Measurements from ENCODE around the gene CHDH.

The CHDH gene

DNA sequence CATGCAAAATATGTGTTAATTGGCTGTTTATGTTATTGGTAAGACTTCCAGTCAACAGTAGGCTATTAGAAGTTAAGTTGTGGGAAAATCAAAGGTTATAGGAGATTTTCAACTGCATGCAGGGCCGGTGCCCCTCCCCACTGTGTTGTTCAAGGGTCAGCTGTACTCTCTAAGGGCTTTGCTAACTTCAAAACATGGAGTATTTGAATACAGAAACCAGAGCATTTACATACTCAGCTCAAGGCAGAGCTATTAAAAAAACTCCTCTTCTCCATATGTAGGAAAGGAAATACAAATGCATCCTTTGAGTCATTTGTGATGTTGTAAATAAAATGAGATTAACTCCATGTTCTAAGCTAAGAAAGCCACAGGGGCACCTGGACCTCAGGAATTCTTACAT is 16.9 kb upstream of the CHDH start:
- Mint-ChIP-seq H3K4me3 (no peak overlapping the region), H3K4me1 (ENCODE audit: low read depth) (no peaks in the 10 kb centered on the region), H3K36me3 (peaks cover 12% of the 10 kb centered on the region), H3K27me3 (no peaks in the 10 kb centered on the region), H3K27ac (peak overlapping the region; percentile 28), H3K9me3 (ENCODE audit: low read depth) (no peaks in the 10 kb centered on the region)

DNA sequence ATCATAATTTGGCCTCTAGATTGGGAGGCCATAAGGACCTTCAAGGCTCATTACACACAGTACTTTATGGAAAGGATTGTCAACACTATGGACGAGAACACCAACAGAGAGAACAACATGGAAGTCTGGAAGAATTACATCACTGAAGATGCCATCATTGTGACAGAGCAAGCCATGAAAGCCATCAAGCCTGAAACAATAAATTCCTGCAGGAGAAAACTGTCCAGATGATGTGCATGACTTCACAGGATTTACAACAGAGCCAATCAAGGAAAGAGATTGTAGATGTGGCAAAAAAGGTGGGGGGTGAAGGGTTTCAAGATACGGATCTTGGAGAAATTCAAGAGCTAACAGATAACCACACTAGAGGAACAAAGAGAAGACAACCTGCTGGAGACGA is 16.0 kb upstream of the CHDH start:
- Mint-ChIP-seq H3K27me3 (no peaks in the 10 kb centered on the region), H3K36me3 (peaks cover 12% of the 10 kb centered on the region), H3K4me1 (ENCODE audit: low read depth) (peaks cover 1% of the 10 kb centered on the region), H3K27ac (no peak overlapping the region), H3K4me3 (no peak overlapping the region), H3K9me3 (ENCODE audit: low read depth) (no peaks in the 10 kb centered on the region)

DNA sequence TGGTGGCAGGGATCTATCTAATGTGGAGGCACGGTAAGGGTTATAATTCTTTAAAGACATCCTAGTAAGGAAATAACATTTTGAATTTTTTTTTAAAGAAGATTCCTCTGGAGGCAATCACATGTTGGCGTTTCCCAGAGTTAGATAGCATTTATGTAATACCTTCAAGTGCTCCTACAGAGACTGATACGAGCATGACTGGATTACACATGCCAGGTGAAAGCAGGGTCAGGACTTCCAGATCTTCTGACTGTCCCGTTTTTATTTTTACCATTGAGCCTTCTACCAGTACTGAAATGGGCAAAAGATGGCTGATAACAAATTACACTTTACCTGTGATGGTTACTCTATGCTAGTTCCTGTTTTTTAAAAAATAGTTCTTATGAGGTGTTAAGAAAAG is 14.0 kb upstream of the CHDH start:
- Mint-ChIP-seq H3K27ac (no peak overlapping the region), H3K27me3 (no peaks in the 10 kb centered on the region), H3K9me3 (ENCODE audit: low read depth) (no peaks in the 10 kb centered on the region), H3K4me3 (no peak overlapping the region), H3K36me3 (peaks cover 10% of the 10 kb centered on the region), H3K4me1 (ENCODE audit: low read depth) (peaks cover 1% of the 10 kb centered on the region)

DNA sequence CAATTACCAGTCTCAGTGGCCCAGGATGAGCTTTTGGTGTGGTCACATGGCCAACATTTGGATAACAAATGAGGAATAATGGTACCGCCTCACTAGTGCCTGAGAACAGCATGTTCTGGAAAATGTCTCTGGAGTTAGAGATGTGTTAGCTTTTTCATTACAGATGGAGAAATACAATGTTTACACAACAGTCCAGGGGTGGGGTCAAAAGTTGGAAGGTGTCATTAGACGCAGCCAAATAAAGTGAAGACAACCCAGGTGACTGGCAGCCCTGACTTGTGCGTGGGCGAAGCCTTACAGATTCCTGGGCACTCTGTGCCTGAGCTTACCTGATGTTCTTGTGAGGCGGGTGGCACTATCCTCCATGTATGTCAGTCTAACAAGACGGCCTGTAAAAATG is 13.0 kb upstream of the CHDH start:
- Mint-ChIP-seq H3K27me3 (no peaks in the 10 kb centered on the region), H3K4me1 (ENCODE audit: low read depth) (peaks cover 1% of the 10 kb centered on the region), H3K4me3 (no peak overlapping the region), H3K36me3 (peaks cover 8% of the 10 kb centered on the region), H3K27ac (no peak overlapping the region), H3K9me3 (ENCODE audit: low read depth) (no peaks in the 10 kb centered on the region)

DNA sequence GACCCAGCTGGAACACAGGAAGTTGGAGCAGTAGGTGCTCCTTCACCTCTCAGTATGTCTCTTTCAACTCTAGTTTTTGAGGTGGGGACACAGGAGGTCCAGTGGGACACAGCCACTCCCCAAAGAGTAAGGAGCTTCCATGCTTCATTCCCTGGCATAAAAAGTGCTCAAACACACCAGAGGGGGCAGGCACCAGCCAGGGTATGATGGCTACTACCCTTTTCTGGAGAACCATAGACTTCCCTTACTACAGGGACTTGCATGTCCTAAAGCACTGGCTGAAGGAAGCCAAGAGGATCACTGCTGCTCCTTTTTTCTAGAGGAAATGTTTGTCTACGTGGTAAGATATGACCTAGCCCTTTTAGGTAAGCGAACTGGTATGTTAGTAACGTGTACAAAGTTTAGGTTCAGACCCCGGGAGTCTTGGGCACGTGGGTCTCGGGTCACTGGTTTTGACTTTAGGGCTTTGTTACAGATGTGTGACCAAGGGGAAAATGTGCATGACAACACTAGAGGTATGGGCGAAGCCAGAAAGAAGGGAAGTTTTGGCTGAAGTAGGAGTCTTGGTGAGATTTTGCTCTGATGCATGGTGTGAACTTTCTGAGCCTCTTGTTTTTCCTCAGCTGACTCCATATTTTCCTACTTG is 12.0 kb upstream of the CHDH start:
- Mint-ChIP-seq H3K4me1 (ENCODE audit: low read depth) (peaks cover 1% of the 10 kb centered on the region), H3K36me3 (peaks cover 8% of the 10 kb centered on the region), H3K27me3 (no peaks in the 10 kb centered on the region), H3K4me3 (no peak overlapping the region), H3K27ac (no peak overlapping the region), H3K9me3 (ENCODE audit: low read depth) (no peaks in the 10 kb centered on the region)

DNA sequence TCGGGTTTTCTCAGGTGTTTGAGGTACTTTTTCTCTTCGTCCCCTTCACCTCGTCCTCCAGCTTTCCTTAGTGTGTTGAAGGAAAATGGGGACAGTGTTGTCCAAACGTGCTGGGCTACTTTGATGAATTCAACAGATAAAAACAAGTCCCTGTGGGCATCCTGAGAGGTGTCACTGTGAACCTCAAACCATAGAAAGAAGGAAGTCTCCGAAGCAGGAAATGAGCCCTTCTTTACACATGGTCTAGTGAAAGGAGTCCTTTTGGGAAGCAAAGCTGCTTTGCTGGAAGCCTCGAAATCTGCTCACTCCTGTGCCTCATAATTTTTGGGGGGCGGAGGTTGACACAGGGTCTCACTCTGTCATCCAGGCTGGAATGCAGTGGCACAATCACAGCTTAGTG is 10.7 kb upstream of the CHDH start:
- no peak overlapping the region for H3K27ac Mint-ChIP-seq
- peaks cover 3% of the 10 kb centered on the region for H3K36me3 Mint-ChIP-seq
- H3K27me3 Mint-ChIP-seq: no peaks in the 10 kb centered on the region
- no peak overlapping the region for H3K4me3 Mint-ChIP-seq
- H3K9me3 Mint-ChIP-seq (ENCODE audit: low read depth): no peaks in the 10 kb centered on the region
- peaks cover 1% of the 10 kb centered on the region for H3K4me1 Mint-ChIP-seq (ENCODE audit: low read depth)

DNA sequence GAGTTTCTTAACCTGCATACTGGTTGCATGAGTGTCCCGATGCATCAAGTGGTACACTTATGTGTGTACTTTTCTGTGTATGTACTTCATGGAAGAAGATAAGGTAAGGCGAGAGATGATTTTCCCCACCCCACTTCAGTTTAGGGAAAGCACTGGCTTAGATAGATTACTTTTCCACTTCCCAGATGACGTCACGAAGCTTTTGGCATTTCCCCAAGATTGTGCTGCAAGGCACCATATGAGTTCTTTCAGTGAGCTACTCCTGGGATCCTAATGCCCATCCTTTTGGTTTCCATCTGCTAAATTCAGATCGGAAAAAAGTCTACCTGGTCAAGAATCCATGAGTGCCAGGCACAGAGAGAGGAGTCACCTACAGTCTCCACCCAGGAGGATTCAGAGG is 4.7 kb upstream of the CHDH start:
- Mint-ChIP-seq H3K36me3 (no peaks in the 10 kb centered on the region), H3K9me3 (ENCODE audit: low read depth) (no peaks in the 10 kb centered on the region), H3K27ac (no peak overlapping the region), H3K4me3 (no peak overlapping the region), H3K27me3 (peaks cover 24% of the 10 kb centered on the region), H3K4me1 (ENCODE audit: low read depth) (peaks cover 5% of the 10 kb centered on the region)

DNA sequence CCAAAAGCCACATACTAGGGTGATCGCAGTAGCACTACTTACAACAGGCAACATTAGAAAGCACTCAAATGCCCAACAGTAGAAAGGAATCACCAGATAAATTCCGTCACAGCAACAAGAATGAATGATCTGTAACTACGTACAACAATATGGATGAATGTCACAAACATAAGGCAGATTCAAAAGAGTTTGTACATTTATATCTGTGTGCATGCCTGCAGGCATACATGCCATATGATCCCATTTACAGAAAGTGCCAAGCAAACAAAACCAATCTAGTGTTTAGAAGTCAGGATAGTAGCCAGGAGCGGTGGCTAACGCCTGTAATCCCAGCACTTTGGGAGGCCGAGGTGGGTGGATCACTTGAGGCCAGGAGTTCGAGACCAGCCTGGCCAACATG is 3.7 kb upstream of the CHDH start:
- Mint-ChIP-seq H3K27me3 (peaks cover 28% of the 10 kb centered on the region), H3K36me3 (no peaks in the 10 kb centered on the region), H3K4me3 (no peak overlapping the region), H3K27ac (no peak overlapping the region), H3K9me3 (ENCODE audit: low read depth) (no peaks in the 10 kb centered on the region), H3K4me1 (ENCODE audit: low read depth) (peaks cover 6% of the 10 kb centered on the region)

DNA sequence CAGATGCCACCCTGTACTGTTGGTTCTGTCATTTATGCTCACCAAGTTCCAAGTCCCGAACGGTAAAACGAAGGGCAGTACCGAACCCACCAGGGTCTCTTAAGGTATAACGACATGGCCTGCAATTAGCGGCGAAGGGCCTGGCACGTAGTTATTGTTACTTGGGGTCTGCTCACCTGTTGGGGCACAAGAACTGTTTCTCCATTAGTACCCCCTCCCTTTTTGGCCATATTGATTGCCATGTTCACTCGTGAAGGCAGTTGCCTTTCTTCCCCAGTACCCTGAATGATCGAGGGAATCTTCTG is 584 bp upstream of the CHDH start:
- Mint-ChIP-seq H3K27ac (no peak overlapping the region), H3K36me3 (no peaks in the 10 kb centered on the region), H3K27me3 (peaks cover 39% of the 10 kb centered on the region), H3K4me1 (ENCODE audit: low read depth) (peaks cover 6% of the 10 kb centered on the region), H3K9me3 (ENCODE audit: low read depth) (no peaks in the 10 kb centered on the region), H3K4me3 (peak overlapping the region; percentile 79)

DNA sequence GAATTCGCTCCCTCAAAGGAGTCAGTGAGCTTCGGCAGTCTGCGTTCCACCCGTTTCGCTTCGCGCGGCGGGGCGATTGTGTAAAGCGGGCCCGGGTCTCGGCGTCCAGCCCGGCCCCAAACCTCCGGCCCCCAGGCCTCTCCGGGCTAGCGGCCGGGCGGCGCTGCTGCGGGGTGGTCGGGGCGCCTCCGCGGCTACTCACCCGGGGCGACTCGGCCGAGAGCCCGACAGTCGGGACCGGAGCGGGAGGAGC is 412 bp downstream of the CHDH start:
- Mint-ChIP-seq H3K4me3 (peak overlapping the region; percentile 77), H3K27ac (no peak overlapping the region), H3K9me3 (ENCODE audit: low read depth) (no peaks in the 10 kb centered on the region), H3K36me3 (no peaks in the 10 kb centered on the region), H3K4me1 (ENCODE audit: low read depth) (peaks cover 6% of the 10 kb centered on the region), H3K27me3 (peaks cover 36% of the 10 kb centered on the region)

DNA sequence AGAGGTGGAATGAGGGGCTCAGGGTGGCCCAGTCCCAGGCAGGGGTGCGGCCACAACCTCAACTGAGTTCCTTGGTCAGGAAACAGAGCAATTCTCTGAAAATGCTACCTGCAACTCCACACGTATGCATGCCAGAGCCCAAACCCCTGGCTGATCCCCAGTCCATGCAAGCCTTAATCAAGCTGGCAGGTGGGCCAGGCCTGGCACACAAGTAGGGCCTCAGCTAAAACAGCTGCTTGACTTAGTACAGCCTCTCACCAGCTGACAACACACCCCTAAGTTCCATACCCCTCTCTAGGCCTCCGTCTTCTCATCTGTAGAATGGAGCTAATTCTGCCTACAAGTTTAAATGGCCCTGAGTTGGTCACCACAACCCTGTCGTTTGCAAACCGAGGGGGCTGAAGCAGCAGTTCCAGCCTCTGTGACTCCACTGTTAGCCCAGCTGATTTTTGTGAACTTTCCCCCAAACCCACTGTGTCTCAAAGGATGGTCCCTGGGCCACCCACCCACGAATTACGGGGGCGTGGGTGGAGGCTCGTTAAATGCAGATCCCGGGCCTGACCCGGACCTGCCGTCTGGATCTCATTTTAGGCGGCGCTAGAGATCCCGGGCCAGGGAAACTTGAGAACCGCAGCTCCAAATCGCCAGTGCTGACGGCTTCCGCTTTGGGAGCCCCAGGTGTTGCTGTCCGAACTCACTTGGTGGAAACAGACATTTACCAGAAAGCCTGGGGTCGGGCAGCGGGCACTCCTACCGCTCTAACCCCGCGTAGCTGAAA is 927 bp downstream of the CHDH start:
- Mint-ChIP-seq H3K27me3 (peaks cover 36% of the 10 kb centered on the region), H3K27ac (no peak overlapping the region), H3K4me3 (peak overlapping the region; percentile 77), H3K9me3 (ENCODE audit: low read depth) (no peaks in the 10 kb centered on the region), H3K4me1 (ENCODE audit: low read depth) (peaks cover 6% of the 10 kb centered on the region), H3K36me3 (no peaks in the 10 kb centered on the region)

DNA sequence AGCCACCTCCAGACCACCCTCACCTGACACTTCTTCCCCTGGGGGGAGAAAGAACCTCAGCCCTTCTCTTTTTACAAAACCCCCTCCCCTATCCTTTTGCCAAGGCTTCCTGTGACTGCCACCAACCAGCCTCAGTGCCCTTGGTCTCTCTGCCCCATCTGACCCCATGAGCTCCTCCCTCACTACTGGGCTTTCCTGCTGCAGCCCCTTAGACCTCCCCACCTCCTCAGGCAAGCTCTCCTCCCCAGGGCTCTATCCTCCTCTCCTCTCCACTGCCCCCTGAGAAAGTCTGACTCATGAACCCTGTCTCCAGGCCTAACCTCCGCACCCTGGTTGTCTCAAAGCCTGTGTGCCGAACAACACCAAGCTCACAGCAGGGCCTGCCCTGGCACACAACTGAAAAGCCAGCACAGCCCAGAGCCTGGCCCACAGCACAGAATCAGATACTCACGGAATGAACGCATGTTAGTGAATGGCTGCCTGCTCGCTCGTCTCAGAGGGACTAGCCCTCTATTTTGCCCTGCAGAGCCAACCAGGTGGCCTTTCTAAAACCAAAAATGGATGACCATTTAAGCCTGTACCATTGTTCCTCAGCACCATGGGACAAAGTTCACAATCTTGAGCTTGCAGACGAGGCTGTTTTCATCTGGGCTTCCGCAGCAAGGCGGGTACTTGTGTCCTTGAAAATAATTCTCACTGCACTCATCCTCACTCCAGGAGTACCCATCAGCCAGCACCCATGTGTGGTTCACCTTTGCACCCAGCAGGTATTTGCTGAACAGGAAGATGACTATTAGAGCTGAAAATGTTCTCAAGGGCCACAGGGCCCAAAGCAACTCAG is 1.7 kb downstream of the CHDH start:
- Mint-ChIP-seq H3K27ac (no peak overlapping the region), H3K36me3 (no peaks in the 10 kb centered on the region), H3K27me3 (peaks cover 34% of the 10 kb centered on the region), H3K4me1 (ENCODE audit: low read depth) (peaks cover 6% of the 10 kb centered on the region), H3K9me3 (ENCODE audit: low read depth) (no peaks in the 10 kb centered on the region), H3K4me3 (peak overlapping the region; percentile 77)

DNA sequence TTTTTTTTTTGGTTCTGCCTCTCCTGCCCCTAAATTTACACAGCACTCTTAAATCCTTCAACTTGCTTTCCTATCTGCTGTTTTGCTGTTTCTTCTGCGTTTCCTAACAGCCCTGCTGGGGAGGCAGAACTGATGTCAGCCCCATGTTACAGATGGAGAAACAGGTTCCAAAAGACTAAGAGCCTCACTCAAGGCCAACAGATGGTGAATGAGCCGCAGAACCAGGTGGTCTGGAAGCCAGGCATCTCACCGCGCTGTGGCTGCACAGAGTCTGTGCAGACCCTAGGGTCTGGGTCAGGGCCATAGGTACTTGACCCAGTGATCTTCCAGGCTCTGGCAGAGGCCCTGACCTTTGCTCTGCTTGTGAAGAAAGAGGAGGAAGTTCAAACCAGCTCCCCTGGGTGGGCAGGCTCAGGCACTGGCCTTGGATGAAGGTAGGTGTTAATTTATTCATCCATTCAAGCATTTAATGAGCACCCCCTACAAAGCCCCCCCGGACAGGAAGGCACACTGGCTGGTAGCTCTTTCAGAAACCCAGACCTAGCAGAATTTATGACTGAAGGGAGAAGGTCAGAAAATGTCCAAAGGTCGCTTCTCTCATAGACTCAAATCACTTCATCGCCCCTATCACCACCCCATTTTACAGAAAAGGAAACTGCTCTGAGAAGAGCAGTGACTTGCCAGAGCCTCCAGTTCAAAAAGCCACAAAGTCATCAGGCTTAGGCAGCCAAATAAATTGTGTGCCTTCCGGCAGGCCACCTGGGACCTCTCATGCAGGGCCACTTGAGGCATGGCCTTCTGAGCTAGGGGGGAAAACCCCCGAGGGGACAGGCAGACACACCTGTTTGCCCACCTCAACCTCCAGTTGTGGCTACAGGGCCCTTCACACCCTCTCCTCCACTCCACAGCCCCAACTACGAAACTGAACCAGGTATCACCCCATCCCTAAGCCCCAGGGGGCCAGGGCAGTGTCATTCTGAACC is 2.7 kb downstream of the CHDH start:
- H3K36me3 Mint-ChIP-seq: no peaks in the 10 kb centered on the region
- peaks cover 6% of the 10 kb centered on the region for H3K4me1 Mint-ChIP-seq (ENCODE audit: low read depth)
- H3K27me3 Mint-ChIP-seq: peaks cover 29% of the 10 kb centered on the region
- H3K4me3 Mint-ChIP-seq: peak overlapping the region; percentile 1
- no peak overlapping the region for H3K27ac Mint-ChIP-seq
- H3K9me3 Mint-ChIP-seq (ENCODE audit: low read depth): no peaks in the 10 kb centered on the region

DNA sequence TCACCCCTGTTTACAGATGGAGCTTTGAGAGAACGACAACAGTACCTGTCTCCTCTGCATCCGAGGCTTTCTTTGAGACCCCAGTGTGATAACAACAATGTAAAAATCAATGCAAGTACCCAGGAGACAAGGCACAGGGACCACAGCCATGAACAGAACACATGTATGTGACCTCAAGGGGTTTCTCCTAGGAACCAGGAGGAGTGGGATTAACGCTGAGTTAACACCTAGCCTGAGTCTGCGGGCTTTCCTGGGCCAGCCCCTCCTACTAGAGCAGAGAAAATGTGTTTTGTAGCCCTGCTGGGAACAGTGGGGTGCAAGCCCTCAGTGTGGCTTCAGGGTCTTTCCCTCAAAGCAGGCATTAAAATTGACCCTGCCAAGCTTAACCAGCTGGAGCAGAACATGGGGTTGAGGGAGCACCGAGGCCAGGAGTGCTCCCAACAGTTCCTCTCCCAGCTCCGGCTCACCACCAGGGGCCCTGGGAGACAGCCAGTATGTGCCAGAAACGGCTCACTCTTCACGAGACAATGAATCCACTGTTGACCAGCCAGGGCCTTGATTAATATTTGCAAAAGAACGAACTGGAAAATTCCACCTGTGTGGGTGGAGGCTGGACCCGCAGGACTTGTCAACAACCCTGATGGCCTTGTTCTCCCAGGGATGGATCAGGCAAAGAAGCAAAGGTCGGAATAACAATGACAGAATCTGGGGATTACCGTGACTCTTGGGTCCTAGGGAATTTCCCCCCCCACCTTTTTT is 3.6 kb downstream of the CHDH start:
- Mint-ChIP-seq H3K27me3 (peaks cover 25% of the 10 kb centered on the region), H3K36me3 (no peaks in the 10 kb centered on the region), H3K27ac (no peak overlapping the region), H3K9me3 (ENCODE audit: low read depth) (no peaks in the 10 kb centered on the region), H3K4me3 (no peak overlapping the region), H3K4me1 (ENCODE audit: low read depth) (peaks cover 6% of the 10 kb centered on the region)

Measured in activated naive CD8-positive, alpha-beta T cell (primary cell).